Pons (tissue), 1 donor: ENCODE data around the gene IP6K1.
"Not testable (repeated sequence)": the region's sequence is repeated elsewhere in the genome, so short reads cannot be mapped to it uniquely, and the experiment has no call there.

Experiments used
- DNase-seq: peaks from one replicate; pipeline ENCODE4 v3.0.0-alpha.2; 2016; ENCODE audit warnings: low spot score

The IP6K1 gene

GRCh38 chr3:49763981-49764380, 22.4 kb downstream of the IP6K1 start:
- DNase-seq: no peak

GRCh38 chr3:49761661-49762060, 24.7 kb downstream of the IP6K1 start:
- no peak for DNase-seq

GRCh38 chr3:49759226-49759625, 27.1 kb downstream of the IP6K1 start:
- no peak for DNase-seq

- no peak for DNase-seq
Measured at GRCh38 chr3:49757197-49757596, 29.1 kb downstream of the IP6K1 start.

GRCh38 chr3:49756036-49756435, 30.3 kb downstream of the IP6K1 start:
- DNase-seq: no peak

GRCh38 chr3:49754536-49754935, 31.8 kb downstream of the IP6K1 start:
- DNase-seq: no peak

GRCh38 chr3:49751501-49751900, 34.8 kb downstream of the IP6K1 start:
- DNase-seq: no peak

GRCh38 chr3:49750056-49750455, 36.3 kb downstream of the IP6K1 start:
- DNase-seq: no peak

- not testable (repeated sequence) for DNase-seq
Measured at GRCh38 chr3:49748874-49749273, 37.5 kb downstream of the IP6K1 start.

GRCh38 chr3:49747792-49748480, 38.4 kb downstream of the IP6K1 start:
- no peak for DNase-seq

GRCh38 chr3:49745986-49746385, 40.4 kb downstream of the IP6K1 start:
- no peak for DNase-seq

GRCh38 chr3:49740427-49740826, 45.9 kb downstream of the IP6K1 start:
- DNase-seq: no peak

GRCh38 chr3:49738067-49738713, 48.2 kb downstream of the IP6K1 start:
- DNase-seq: no peak

- DNase-seq: no peak
Measured at GRCh38 chr3:49734752-49735151, 51.6 kb downstream of the IP6K1 start.

GRCh38 chr3:49733551-49733950, 52.8 kb downstream of the IP6K1 start:
- no peak for DNase-seq

GRCh38 chr3:49732597-49732996, 53.7 kb downstream of the IP6K1 start:
- no peak for DNase-seq

- no peak for DNase-seq
Measured at GRCh38 chr3:49729966-49730609, 56.3 kb downstream of the IP6K1 start.

GRCh38 chr3:49727924-49728361, 58.4 kb downstream of the IP6K1 start:
- no peak for DNase-seq

GRCh38 chr3:49727154-49727923, 59.0 kb downstream of the IP6K1 start:
- DNase-seq: no peak

- no peak for DNase-seq
Measured at GRCh38 chr3:49725906-49726681, 60.2 kb downstream of the IP6K1 start.

- DNase-seq: no peak
Measured at GRCh38 chr3:49724586-49724985, 61.8 kb downstream of the IP6K1 start.
